ENCODE data around the gene ATG13. TPM values are rescaled to one million over a fixed set of nuclear protein-coding genes. Genes with fewer than 3 reads are reported as not detected.

The ATG13 gene
- polyA plus RNA-seq, 1 experiment: 57.9 TPM

DNA sequence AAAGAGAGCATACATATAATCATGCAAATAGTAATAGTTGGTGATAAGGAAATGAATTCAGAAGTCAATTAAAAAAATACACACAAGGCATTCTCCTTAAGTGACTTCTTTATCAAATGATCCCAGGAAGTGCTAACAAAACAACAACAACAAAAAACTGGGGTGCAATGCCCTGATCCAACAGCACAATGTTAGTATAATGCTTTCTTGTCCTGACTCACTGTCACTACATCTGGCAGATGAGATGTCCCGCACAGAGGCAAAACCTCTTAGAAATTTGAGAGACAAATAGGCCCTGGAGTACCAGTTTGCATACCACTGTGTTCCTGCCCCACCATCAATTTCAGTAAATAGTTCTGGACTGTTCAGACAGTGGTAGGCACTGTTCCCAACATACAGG is 12.6 kb upstream of the ATG13 start:
- DNase-seq (ENCODE audit: low read depth, low spot score): no peak

DNA sequence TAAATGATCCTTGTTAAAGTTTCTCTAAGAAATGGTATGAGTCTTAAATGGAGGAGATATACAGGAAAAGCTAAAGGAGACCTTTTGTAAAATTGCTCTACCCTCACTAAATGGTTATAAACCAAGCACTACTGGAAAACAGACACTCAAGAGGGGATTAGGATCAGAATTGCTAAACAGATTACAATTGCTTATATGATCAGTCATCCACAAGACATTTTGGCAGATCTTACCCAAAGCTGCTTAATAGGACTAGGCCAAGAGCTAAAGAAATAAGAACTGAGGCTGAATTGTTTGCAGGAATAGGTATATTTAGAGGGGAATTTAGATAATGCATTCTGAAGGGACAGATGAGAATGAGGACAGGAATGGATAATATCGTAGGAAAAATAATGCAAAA is 9.8 kb upstream of the ATG13 start:
- Histone ChIP-seq H3K9me3 (ENCODE audit: control insufficient read depth, insufficient read depth, low read length) (no peaks in the 10 kb centered on the region), H3K27me3 (ENCODE audit: control insufficient read depth, insufficient read depth, low read length) (no peaks in the 10 kb centered on the region), H3K4me3 (ENCODE audit: low read depth, low read length) (no peak overlapping the region), H3K27ac (ENCODE audit: low read depth, low read length) (no peak overlapping the region)
- POLR2A ChIA-PET: interaction anchor here (0.8 kb wide), 1 partner anchor 67 kb away, joined by 9 read pairs; no protein-coding TSS in a partner anchor
- DNase-seq (ENCODE audit: low read depth, low spot score): no peak
- CTCF ChIA-PET: interaction anchor here (0.5 kb wide), 1 partner anchor 17 kb away, joined by 3 read pairs; no protein-coding TSS in a partner anchor
- TF ChIP-seq, protein P1, sequence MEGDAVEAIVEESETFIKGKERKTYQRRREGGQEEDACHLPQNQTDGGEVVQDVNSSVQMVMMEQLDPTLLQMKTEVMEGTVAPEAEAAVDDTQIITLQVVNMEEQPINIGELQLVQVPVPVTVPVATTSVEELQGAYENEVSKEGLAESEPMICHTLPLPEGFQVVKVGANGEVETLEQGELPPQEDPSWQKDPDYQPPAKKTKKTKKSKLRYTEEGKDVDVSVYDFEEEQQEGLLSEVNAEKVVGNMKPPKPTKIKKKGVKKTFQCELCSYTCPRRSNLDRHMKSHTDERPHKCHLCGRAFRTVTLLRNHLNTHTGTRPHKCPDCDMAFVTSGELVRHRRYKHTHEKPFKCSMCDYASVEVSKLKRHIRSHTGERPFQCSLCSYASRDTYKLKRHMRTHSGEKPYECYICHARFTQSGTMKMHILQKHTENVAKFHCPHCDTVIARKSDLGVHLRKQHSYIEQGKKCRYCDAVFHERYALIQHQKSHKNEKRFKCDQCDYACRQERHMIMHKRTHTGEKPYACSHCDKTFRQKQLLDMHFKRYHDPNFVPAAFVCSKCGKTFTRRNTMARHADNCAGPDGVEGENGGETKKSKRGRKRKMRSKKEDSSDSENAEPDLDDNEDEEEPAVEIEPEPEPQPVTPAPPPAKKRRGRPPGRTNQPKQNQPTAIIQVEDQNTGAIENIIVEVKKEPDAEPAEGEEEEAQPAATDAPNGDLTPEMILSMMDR (IDR thresholded peaks at IDR 0.05; ENCODE audit: low read depth, low read length): no peak

More for the DNA sequence above, 12.6 kb upstream of the ATG13 start:
- TF ChIP-seq, protein P1 (IDR thresholded peaks at IDR 0.05; ENCODE audit: low read depth, low read length): no peak
- CTCF ChIA-PET: interaction anchor here (0.7 kb wide), 1 partner anchor 12 kb away, joined by 9 read pairs; the partner anchor contains the start of gene HARBI1
- Histone ChIP-seq H3K27ac (ENCODE audit: low read depth, low read length) (no peak overlapping the region), H3K9me3 (ENCODE audit: control insufficient read depth, insufficient read depth, low read length) (no peaks in the 10 kb centered on the region), H3K4me3 (ENCODE audit: low read depth, low read length) (no peak overlapping the region), H3K27me3 (ENCODE audit: control insufficient read depth, insufficient read depth, low read length) (no peaks in the 10 kb centered on the region)
- POLR2A ChIA-PET: no interaction called here

DNA sequence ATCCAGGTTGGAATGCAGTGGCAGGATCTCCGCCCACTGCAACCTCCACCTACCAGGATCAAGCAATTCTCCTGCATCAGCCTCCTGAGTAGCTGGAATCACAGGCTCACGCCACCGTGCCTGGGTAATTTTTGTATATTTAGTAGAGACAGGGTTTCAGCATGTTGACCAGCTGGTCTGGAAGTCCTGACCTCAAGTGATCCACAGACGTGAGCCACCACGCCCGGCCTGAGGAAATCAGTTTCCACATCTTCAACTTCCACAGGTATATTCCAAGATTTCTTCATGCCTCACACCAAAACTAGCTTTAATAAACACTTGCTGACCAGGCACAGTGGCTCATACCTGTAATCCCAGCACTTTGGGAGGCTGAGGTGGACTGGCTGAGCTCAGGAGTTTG is 8.0 kb upstream of the ATG13 start:
- Histone ChIP-seq H3K4me3 (ENCODE audit: low read depth, low read length) (no peak overlapping the region), H3K27ac (ENCODE audit: low read depth, low read length) (no peak overlapping the region), H3K9me3 (ENCODE audit: control insufficient read depth, insufficient read depth, low read length) (no peaks in the 10 kb centered on the region), H3K27me3 (ENCODE audit: control insufficient read depth, insufficient read depth, low read length) (no peaks in the 10 kb centered on the region)
- TF ChIP-seq, protein P1 (IDR thresholded peaks at IDR 0.05; ENCODE audit: low read depth, low read length): no peak
- ChIA-PET POLR2A (no interaction called here), CTCF (no interaction called here)
- no peak for DNase-seq (ENCODE audit: low read depth, low spot score)

DNA sequence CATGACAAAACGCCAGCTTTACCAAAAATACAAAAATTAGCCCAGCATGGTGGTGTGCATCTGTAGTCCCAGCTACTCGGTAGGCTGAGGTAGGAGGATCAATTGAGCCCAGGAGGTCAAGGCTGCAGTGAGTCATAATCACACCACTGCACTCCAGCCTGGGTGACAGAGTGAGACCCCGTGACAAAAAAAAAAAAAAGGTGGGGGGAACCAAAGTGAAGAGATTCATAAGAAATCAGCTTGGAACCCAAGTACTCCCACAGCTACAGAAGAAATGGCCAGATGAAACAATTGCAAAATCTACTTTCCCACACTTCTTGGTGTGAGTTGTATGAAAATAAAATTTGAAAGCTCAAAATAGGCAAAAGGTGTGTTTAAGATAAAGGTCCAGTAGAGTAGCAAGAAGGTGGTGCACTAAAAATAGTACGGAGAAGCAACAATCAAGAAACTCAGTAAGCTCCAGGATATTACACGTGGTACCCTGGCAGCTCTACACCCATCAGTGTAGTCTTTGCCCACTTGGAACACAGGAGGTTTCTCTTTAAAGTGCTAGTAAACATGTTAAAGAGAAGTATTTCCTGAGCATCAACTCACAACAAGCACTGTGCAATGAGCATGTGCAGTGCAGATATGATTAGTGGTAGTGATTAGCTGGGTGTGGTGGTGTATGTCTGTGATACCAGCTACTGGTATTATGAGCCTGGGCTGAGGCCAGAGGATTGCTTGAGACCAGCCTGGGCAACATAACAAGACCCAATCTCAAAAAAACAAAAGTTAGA is 5.6 kb upstream of the ATG13 start:
- TF ChIP-seq, protein P1 (IDR thresholded peaks at IDR 0.05; ENCODE audit: low read depth, low read length): no peak
- no peaks in the 10 kb centered on the region for H3K27me3 ChIP-seq (ENCODE audit: control insufficient read depth, insufficient read depth, low read length)
- no peak overlapping the region for H3K4me3 ChIP-seq (ENCODE audit: low read depth, low read length)
- POLR2A ChIA-PET: interaction anchor here (1.7 kb wide), 1 partner anchor 18 kb away, joined by 12 read pairs; the partner anchor contains the start of gene AMBRA1
- no peak for DNase-seq (ENCODE audit: low read depth, low spot score)
- CTCF ChIA-PET: interaction anchor here (0.7 to 2.0 kb wide), 2 partner anchors 122 to 373 kb away, joined by 3 to 4 read pairs; no protein-coding TSS in a partner anchor
- no peak overlapping the region for H3K27ac ChIP-seq (ENCODE audit: low read depth, low read length)
- H3K9me3 ChIP-seq (ENCODE audit: control insufficient read depth, insufficient read depth, low read length): no peaks in the 10 kb centered on the region

DNA sequence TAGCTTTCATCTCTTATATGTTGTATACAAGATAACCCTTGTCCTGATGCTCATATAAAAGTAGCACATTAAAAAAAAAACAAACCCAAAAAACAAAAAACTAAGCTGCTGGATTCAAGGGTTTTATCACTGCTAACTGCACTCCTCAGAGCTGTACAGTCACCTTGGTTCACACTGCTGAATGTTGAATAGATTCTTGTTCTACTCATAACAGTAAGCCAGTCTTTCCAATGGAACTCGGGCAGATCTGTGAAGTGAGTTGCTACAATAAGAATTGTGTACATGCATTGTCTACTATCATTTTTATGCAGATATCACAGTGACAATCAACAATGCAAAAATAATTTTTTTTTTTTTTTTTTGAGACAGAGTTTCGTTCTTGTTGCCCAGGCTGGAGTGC is 5.0 kb upstream of the ATG13 start:
- ChIA-PET CTCF (interaction anchor here (0.7 to 2.0 kb wide), 2 partner anchors 123 to 374 kb away, joined by 3 to 4 read pairs; no protein-coding TSS in a partner anchor), POLR2A (interaction anchor here (0.7 to 1.7 kb wide), 2 partner anchors 18 kb away, joined by 6 to 12 read pairs; partner anchors contain the start of gene AMBRA1)
- Histone ChIP-seq H3K27ac (ENCODE audit: low read depth, low read length) (no peak overlapping the region), H3K27me3 (ENCODE audit: control insufficient read depth, insufficient read depth, low read length) (no peaks in the 10 kb centered on the region), H3K9me3 (ENCODE audit: control insufficient read depth, insufficient read depth, low read length) (no peaks in the 10 kb centered on the region), H3K4me3 (ENCODE audit: low read depth, low read length) (no peak overlapping the region)
- DNase-seq (ENCODE audit: low read depth, low spot score): no peak
- TF ChIP-seq, protein P1 (IDR thresholded peaks at IDR 0.05; ENCODE audit: low read depth, low read length): no peak
